NCI-H446 (cell line): ENCODE results near the gene KAZN.

ENCODE experiments used
- DNase-seq, 2 experiments: peaks; one replicate each; lab custom pipeline; 2025; lab: John Stamatoyannopoulos, UW

The KAZN gene

DNA sequence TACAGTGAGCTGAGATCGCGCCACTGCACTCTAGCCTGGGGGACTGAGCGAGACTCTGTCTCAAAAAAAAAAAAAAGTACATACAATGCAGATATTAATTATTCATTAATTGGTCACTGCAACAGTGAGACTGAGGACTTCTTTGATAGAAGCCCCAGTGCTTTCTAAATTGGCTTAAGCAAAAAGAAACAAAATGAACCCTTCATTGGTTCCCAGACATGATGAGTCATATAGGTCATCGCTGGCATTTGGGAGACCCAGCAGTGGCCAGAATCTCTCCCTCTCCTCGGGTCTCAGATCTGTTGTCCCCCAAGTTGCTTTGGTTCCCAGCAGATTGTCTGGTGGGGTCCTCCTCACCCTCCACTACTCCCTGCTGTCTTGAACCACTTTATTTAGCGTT, 144.9 kb downstream of the KAZN start:
- DNase-seq: no peak

GRCh38 chr1:14745001-14745720, 146.7 kb downstream of the KAZN start:
- no peak for DNase-seq

DNA sequence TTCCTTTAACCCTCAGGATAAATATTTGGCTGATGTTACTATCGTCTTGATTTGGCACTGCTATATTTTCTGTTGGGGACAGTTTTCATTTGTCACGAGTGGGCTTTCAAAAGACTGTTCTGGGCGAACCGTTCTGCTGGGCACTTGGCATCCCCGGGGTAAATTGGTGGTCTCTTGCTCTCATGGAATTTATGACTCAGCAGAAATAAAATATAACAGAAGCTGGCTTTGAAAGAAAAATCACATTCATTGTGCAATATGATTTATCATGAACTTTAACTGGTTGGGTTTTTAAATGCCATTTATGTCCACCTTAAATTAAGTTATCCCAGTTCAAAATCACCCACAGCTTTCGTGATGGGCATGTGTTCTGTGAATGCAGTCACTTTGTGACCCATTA, 147.3 kb downstream of the KAZN start:
- no peak for DNase-seq

DNA sequence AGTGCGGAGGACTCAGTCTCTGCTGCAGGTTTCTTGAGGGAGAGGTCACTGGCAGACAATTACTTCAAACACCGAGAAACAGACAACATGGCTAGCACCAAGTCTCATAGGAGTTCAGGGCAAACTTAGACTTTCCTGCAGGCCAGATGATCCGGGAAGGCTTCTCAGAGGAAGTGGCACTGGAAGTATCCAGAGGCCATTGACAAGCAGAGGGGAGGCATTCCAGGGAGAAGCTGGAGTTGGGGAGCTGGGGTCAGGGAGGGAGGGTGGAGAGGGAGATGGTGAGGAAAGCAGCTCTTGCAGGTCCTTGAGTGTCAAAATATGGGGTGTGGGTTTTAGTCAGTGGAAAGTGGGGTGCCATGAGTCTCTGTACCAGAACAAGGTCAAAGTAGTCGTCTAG, 147.9 kb downstream of the KAZN start:
- no peak for DNase-seq

DNA sequence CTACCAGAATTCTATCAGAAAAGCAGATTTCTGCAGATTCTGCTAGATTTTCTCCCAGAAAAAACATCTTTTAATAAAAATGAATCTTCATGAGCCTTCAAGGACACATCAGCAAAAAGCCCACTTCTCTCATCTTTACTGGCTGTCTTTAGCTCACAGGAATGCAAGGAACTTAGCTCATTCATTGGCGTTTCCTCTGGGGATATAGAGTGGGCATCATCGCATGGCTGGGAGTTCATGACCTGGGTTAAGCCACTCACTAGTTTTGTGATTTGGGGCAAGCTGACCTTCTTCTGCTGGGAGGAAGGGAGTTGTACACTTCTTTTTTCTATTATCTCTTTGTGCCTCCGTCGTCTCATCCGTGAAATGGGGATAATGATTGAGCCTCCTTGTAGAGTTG, 149.7 kb downstream of the KAZN start:
- no peak for DNase-seq

GRCh38 chr1:14748977-14749376, 150.5 kb downstream of the KAZN start:
- no peak for DNase-seq

DNA sequence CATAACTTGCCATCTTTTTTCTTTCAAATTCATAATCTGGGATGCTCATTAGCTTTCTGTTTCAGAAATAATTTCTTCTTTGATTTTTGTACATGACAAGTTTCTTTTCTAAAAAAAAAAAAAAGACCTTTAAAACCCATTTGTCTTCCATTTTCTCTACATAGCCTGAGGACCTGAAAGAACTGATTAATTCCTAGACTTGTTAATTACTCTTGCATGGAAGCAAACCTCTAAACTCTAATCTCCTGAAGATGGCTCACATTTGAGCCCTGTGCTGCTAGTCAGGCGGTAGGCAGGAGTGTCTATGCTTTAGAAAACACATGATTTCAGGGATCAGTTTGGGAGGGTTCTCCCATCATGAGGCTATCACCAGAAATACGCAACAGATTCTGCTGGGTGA, 152.0 kb downstream of the KAZN start:
- no peak for DNase-seq

DNA sequence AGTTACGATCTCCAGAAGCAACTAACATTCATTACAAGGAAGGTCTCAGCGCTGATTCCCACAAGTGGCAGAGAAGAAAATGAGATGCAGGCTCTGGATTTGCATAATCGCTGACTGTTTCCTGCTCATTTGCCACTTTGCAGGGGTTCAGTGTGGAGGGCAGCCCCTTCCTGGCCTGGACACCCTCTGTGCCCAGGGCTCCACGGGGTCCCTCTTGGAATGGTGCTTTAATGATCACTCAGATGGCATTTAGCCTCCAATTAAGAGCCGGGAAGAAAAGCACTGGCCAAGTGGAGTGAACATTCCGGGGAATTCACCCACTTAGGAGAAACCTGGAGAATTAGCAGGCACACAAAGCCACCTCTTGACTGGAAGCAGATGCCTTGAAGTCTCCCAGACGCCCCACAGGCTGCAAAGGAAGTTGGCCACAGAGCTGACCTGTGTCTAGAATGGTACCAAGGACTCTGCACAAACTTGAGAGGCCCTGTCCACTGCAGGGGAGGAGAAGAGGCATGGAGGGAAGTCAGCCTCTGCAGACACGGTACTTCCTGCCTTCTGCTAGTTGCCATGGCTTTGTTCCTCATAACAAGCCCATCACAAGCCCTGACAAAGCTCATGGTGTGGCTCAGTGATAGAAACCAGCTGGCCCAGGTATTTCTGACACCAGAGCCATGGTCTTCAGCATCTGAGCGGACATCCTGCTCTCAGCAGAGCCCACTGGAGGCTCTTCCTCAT, 157.2 kb downstream of the KAZN start:
- no peak for DNase-seq

DNA sequence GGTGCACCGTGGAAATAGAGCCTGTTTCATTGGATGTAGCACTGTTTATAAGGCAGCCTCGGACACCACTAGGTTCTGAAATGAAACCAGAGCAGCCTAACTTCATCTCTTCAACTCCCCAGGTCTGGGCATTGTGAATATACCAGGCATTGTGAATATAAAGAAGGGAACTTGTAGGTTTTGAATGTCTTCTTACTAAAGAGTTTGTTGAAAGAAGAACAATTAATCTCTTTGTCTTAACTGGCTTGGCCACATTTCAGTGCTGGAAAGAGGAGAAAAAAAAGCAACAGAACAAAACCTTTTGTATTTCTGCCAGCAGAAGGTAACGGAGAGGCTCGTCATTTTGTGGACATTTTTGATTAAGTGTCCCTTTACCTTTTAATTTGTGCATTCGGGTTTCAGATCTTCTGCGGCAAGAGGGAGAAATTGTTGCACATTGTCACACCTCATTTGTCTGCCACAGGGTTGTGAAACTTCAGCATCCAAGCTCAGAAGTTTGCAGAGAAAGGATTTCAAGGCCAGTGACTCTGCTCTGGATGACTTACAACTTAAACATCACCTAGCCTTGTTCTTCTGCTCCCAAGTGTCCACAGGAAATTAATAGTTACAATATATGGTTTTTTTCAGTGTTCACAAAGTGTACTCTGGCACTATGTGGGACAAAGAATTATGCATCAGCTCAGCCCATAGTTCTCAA, 158.3 kb downstream of the KAZN start:
- DNase-seq: no peak

DNA sequence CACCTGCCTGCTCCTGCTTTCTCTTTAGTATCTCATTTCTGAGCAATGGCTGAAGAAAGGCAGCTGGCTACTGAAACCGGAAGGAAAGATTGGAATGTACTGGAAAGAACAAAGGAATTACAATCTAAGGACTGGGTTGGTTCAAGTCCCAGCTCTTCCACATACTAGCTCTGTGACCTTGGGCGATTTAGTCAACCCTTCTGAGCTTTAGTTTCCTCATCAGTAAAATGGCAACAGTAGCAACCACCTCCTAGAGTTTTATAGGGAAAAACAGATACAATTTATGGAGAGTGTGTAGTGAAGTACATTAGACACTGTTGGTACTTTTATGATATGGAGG, 158.8 kb downstream of the KAZN start:
- no peak for DNase-seq

GRCh38 chr1:14759042-14759818, 160.7 kb downstream of the KAZN start:
- DNase-seq: no peak

DNA sequence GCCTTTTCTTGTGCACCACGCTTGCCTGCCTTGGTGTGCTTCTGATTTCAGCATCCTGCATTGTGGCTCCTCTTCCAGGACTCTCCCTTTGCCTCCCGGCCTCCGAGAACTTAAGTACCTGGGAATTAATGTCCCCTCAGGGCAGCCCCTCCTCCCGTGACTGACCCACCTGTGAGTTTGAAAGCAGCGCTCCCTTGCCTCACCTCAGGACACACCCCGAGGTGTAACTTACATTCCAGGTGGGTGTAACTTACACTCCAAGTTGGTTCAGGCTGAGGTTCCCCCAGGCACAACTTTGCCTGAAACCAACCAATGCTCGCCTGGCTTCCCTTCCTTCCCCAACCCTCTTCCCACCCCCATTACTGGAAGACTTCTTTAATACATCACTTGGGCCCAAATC, 161.4 kb downstream of the KAZN start:
- no peak for DNase-seq

DNA sequence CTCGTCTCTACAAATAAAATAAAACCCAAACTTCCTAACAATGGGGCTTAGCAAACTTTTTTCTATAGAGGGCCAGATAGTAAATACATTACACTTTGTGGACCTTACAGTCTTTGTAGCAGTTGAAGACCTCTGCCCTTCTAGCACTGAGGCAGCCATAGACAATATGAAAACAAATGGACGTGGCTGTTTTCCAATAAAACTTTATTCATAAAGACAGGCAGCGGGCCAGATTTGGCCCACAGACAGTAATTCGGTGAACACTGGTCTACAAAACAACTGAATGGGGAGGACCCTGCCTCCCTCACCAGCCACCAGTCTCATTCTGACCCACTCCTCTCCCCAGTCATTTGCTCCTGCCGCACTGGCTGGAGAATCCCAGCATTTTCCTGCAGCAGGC, 162.3 kb downstream of the KAZN start:
- no peak for DNase-seq

GRCh38 chr1:14761291-14762153, 163.0 kb downstream of the KAZN start:
- DNase-seq: no peak

- no peak for DNase-seq
Observed at GRCh38 chr1:14763977-14764376, 165.5 kb downstream of the KAZN start.

DNA sequence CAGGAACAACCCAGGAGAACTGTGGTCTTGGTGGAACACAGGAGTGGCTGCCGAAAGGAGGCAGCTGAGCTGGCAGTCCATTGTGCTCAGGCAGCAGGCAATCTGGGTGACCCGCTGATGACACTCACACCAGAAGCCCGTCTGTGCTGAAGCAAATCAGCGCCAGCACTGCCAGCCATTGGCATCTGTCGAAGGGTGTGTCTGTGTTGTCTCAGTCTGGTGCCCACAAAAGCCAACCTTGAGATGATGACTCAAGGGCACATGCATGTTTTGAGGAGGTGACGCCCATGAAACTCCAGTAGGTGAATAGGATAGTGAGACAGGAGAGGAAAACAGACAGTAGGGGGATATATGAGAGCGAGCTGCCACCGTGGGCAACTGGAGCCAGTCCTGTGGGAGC, 167.3 kb downstream of the KAZN start:
- DNase-seq: peak in 1 of 2 experiments; percentile 14

- DNase-seq: no peak
Observed at GRCh38 chr1:14767075-14767474, 168.6 kb downstream of the KAZN start.

DNA sequence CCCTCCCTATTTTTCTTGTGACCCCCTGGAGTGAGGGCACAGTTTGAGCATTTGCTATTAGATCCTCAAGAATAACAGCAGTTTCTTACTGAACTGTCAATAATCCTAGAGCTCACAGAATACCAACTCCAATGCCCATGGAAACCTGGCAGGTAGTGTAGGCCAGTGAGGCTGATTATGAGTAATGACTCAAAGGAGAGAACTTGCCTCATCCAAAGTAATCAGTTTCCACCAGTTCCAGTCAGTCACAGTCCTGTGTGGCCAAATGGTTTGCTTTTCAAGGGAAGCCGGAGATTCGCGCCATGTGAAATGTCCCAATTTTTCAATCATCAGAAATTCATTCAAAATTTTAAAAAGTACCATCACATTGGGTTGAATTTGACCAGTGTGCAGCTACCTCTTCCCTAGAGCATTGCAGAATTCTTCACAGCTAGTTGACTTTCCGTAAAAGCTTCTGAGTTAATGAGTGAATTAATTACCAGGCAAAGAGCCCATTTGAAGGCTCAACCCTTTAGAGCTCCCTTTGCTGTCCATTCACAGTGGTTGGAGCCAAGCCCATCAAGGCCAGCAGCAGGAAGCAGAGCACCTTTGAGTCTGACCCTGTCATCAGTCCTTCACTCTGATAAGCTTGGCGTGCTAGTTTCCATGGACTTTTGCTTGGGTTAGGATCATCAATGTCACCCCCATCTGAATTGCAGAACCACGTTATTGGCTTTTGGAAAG, 170.3 kb downstream of the KAZN start:
- DNase-seq: no peak

GRCh38 chr1:14769486-14770274, 171.2 kb downstream of the KAZN start:
- no peak for DNase-seq

DNA sequence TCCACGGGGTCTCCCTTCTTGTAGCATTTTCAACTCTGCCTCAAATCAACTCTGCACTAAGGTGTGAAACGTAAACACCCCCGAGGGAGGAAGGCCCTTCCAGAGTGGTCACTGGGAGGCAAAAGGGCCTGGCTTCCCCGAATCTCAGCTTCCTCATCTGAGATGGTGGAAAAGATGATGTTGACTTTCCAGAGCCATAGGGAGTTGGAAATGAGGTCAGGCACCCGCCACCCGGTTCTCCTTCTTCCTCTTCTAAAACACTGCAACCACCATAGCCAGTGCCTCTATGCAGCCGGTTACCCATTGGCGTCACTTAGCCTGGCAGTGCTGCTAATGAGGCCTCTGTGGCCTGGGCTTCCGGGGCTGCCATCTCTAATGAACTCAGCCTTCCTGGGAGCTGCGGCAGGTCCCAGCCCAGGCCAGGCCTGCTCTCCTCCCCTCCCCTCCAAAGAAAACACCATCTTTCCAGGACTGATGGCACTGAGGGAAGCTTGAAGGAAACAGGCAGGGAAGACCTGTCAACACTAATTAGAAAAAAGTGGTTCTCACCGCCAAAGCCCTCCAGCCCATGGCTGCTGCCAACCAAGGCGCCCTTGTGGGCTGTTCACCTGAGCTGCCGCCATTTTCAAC, 175.0 kb downstream of the KAZN start:
- DNase-seq: no peak
